HepG2 (cell line): Measurements from ENCODE around the gene LAPTM4A. TPM values are rescaled to one million over a fixed set of nuclear protein-coding genes. Genes with fewer than 3 reads are reported as not detected.

ENCODE experiments used
- EEA1 ChIP-seq: sonication (generic); formaldehyde crosslinking; IDR thresholded peaks from 2 replicates; pipeline ENCODE4 v1.5.1; 2020; ENCODE audit warnings: mild to moderate bottlenecking, missing genetic modification reagents, borderline replicate concordance
- ETV6 ChIP-seq: sonication (generic); formaldehyde crosslinking; conservative IDR thresholded peaks from 2 replicates; pipeline ENCODE4 v1.4.0; 2020; ENCODE audit warnings: missing genetic modification reagents
- SMAD9 ChIP-seq: sonication (generic); formaldehyde crosslinking; IDR thresholded peaks from 2 replicates; pipeline ENCODE4 v1.5.1; 2020; ENCODE audit warnings: mild to moderate bottlenecking, missing genetic modification reagents
- SOX13 ChIP-seq, 3 experiments: fragments of 450-650 bp in 1 of 3; sonication (generic) in 1 of 3; formaldehyde crosslinking in 1 of 3; IDR thresholded peaks in 2 of 3; conservative IDR thresholded peaks in 1 of 3; 2 replicates each; pipeline versions ENCODE4 v1.5.0 to v1.6.1; 2016 to 2020; ENCODE audit warnings: antibody characterized with exemption in 1 of 3, mild to moderate bottlenecking in 1 of 3, missing compliant biosample characterization in 1 of 3, missing genetic modification reagents in 1 of 3, moderate library complexity in 1 of 3
- SP4 ChIP-seq: sonication (generic); formaldehyde crosslinking; IDR thresholded peaks from 2 replicates; pipeline ENCODE4 v1.8.1; 2023; ENCODE audit warnings: mild to moderate bottlenecking, missing genetic modification reagents
- ZBTB7B ChIP-seq: sonication (generic); formaldehyde crosslinking; IDR thresholded peaks from 2 replicates; pipeline ENCODE4 v1.4.0; 2020; ENCODE audit warnings: missing genetic modification reagents
- ZEB1 ChIP-seq: IDR thresholded peaks from 2 replicates; pipeline ENCODE4 v1.6.1; 2012; ENCODE audit warnings: mild to moderate bottlenecking, low read depth, inconsistent platforms; ENCODE audit not compliant: insufficient replicate concordance
- ZFP62 ChIP-seq: sonication (generic); formaldehyde crosslinking; IDR thresholded peaks from 2 replicates; pipeline ENCODE4 v1.4.0; 2020; ENCODE audit warnings: missing genetic modification reagents
- ZNF12 ChIP-seq: sonication (generic); formaldehyde crosslinking; IDR thresholded peaks from 2 replicates; pipeline ENCODE4 v1.5.0; 2020; ENCODE audit warnings: missing genetic modification reagents
- ZNF136 ChIP-seq: sonication (generic); formaldehyde crosslinking; IDR thresholded peaks from 2 replicates; pipeline ENCODE4 v1.8.1; 2022; ENCODE audit warnings: low read depth, mild to moderate bottlenecking, moderate library complexity, missing genetic modification reagents
- ZNF296 ChIP-seq: sonication (generic); formaldehyde crosslinking; conservative IDR thresholded peaks from 2 replicates; pipeline ENCODE4 v1.5.0; 2020; ENCODE audit warnings: mild to moderate bottlenecking, missing genetic modification reagents
- ZNF550 ChIP-seq: sonication (generic); formaldehyde crosslinking; IDR thresholded peaks from 2 replicates; pipeline ENCODE4 v1.4.0; 2020; ENCODE audit warnings: mild to moderate bottlenecking, missing genetic modification reagents, borderline replicate concordance
- ZNF614 ChIP-seq: IDR thresholded peaks from 2 replicates; pipeline ENCODE4 v1.6.1; 2018; ENCODE audit warnings: missing biosample characterization, missing genetic modification reagents, inconsistent platforms, borderline replicate concordance
- ZNF713 ChIP-seq: sonication (generic); formaldehyde crosslinking; IDR thresholded peaks from 2 replicates; pipeline ENCODE4 v1.4.0; 2020; ENCODE audit warnings: mild to moderate bottlenecking, missing genetic modification reagents
- ZNF792 ChIP-seq: IDR thresholded peaks from 2 replicates; pipeline ENCODE4 v1.6.1; 2016
- polyA plus RNA-seq, 8 experiments: library from polyadenylated mRNA; depleted of rRNA in 3 of 8; stranded (reverse) in 7 of 8; unstranded in 1 of 8; fragments of >200 nt; fragmentation: Illumina TruSeq in 4 of 8; extraction: Trizol in 4 of 8; gene quantifications; 2 replicates each; pipeline versions ENCODE4 v1.2.1 to v1.2.3, GENCODE V29; 2011 to 2016; ENCODE audit warnings: low read depth in 4 of 8, missing spikeins in 1 of 8, mixed read lengths in 1 of 8; ENCODE audit not compliant: insufficient read depth in 1 of 8
- total RNA-seq, 5 experiments: library from RNA; depleted of rRNA; stranded (reverse); fragments of >200 nt; fragmentation: Illumina TruSeq; extraction: Trizol; gene quantifications; 2 replicates each; pipeline ENCODE4 v1.2.3, GENCODE V29; 2016; ENCODE audit warnings: low read depth in 1 of 5
- TF ChIP-seq, protein P1 (sequence below), 2 experiments: fragments of 450-650 bp in 1 of 2; sonication (generic) in 1 of 2; formaldehyde crosslinking in 1 of 2; IDR thresholded peaks; 2 replicates each; pipeline versions ENCODE4 v1.6.1 to v1.8.0; 2016 to 2022; ENCODE audit warnings: antibody characterized with exemption in 1 of 2, mild to moderate bottlenecking in 1 of 2, missing genetic modification reagents in 1 of 2
- TF ChIP-seq, protein P2 (sequence below): IDR thresholded peaks from 2 replicates; pipeline ENCODE4 v1.6.1; 2016; ENCODE audit warnings: missing compliant biosample characterization, missing genetic modification reagents, borderline replicate concordance

Gene LAPTM4A
- total and polyA plus RNA-seq, 2 of the 13 experiments (the other 11 are each of a cell fraction or from before 2014, with no cell fraction given), result 116 to 558 TPM

DNA sequence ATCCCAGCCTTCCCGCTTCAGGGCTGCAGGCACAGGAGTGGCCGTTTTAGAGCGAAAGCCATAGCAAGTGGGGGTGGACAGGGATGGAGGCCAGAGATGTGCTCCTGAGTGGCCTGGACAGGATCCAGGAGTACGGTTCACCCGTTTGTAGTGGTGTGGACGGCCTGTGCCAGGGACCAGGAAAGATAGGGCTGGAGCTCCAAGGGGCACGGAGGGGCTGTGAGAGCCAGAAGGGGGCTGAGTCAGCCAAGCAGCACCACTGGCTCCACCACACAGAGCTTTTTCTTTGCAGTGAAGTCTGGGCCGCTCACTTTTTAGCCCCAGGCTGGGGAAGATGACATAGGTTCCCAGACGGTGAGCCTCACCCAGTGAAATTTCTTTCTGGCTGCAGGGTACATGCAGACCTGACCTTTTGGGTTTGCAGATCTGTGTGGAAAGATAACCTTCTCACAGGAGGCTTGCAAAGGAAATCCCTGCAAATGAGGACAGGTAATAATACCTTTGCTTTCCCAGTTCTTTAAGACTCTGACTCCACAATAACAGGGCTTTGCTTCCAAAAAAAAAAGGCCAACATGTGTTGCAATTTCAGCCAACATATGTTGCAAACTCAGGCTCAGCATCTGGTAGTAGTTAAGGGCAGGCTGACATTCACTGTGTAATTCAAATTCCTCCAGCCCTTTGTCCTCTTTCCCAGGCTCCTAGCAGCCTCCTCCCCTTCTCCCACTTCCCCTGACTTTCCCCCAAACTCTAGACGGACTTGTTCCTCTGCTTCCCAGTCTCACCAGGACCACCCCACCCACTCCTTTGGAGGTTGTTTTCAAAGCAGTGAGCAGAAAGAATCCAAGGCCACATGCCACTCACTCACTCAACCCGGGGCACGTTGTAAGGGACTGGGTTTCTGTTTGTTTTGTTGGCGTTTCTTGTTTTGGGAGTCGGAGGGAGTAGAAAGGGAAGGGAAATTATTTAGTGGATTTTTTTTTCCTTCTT, 20.3 kb upstream of the LAPTM4A start (continued):
- TF ChIP-seq SOX13 (IDR thresholded peaks at IDR 0.05), result no peak
- TF ChIP-seq SOX13 (CRISPR knock-in tag; conservative IDR thresholded peaks at IDR 0.05 in 1 of 2, IDR thresholded peaks at IDR 0.05 in 1 of 2), result peak in 1 of 2 experiments; percentile 74; a peak in 2 of 4 replicates
- TF ChIP-seq ZBTB7B (CRISPR knock-in tag), result peak; percentile 62; the same call in 1 of the 2 replicates
- 0 out of 2 replicates have a peak, but pooled peaks have one; percentile 47 for TF ChIP-seq ETV6 (CRISPR knock-in tag)
- TF ChIP-seq SP4 (CRISPR knock-in tag), result peak; percentile 52; the same call in 1 of the 2 replicates
- TF ChIP-seq ZFP62 (CRISPR knock-in tag), result no peak
- peak; percentile 53 for TF ChIP-seq ZEB1
- peak; percentile 62; the same call in 1 of the 2 replicates for TF ChIP-seq ZNF792
- TF ChIP-seq ZNF550, result no peak
- TF ChIP-seq SMAD9 (CRISPR knock-in tag), result 0 out of 2 replicates have a peak, but pooled peaks have one; percentile 38
- 0 out of 2 replicates have a peak, but pooled peaks have one; percentile 7 for TF ChIP-seq ZNF136 (CRISPR knock-in tag)
- peak; percentile 99 for TF ChIP-seq ZNF12 (CRISPR knock-in tag)
- TF ChIP-seq, protein P1, sequence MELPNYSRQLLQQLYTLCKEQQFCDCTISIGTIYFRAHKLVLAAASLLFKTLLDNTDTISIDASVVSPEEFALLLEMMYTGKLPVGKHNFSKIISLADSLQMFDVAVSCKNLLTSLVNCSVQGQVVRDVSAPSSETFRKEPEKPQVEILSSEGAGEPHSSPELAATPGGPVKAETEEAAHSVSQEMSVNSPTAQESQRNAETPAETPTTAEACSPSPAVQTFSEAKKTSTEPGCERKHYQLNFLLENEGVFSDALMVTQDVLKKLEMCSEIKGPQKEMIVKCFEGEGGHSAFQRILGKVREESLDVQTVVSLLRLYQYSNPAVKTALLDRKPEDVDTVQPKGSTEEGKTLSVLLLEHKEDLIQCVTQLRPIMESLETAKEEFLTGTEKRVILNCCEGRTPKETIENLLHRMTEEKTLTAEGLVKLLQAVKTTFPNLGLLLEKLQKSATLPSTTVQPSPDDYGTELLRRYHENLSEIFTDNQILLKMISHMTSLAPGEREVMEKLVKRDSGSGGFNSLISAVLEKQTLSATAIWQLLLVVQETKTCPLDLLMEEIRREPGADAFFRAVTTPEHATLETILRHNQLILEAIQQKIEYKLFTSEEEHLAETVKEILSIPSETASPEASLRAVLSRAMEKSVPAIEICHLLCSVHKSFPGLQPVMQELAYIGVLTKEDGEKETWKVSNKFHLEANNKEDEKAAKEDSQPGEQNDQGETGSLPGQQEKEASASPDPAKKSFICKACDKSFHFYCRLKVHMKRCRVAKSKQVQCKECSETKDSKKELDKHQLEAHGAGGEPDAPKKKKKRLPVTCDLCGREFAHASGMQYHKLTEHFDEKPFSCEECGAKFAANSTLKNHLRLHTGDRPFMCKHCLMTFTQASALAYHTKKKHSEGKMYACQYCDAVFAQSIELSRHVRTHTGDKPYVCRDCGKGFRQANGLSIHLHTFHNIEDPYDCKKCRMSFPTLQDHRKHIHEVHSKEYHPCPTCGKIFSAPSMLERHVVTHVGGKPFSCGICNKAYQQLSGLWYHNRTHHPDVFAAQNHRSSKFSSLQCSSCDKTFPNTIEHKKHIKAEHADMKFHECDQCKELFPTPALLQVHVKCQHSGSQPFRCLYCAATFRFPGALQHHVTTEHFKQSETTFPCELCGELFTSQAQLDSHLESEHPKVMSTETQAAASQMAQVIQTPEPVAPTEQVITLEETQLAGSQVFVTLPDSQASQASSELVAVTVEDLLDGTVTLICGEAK (IDR thresholded peaks at IDR 0.05), result no peak
- TF ChIP-seq, protein P1 (CRISPR knock-in tag; IDR thresholded peaks at IDR 0.05), result no peak
- TF ChIP-seq, protein P2, sequence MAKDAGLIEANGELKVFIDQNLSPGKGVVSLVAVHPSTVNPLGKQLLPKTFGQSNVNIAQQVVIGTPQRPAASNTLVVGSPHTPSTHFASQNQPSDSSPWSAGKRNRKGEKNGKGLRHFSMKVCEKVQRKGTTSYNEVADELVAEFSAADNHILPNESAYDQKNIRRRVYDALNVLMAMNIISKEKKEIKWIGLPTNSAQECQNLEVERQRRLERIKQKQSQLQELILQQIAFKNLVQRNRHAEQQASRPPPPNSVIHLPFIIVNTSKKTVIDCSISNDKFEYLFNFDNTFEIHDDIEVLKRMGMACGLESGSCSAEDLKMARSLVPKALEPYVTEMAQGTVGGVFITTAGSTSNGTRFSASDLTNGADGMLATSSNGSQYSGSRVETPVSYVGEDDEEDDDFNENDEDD (CRISPR knock-in tag), result no peak; the same call in 1 of the 2 replicates
- TF ChIP-seq ZNF296 (CRISPR knock-in tag), result no peak
- 0 out of 2 replicates have a peak, but pooled peaks have one; percentile 12 for TF ChIP-seq ZNF614 (CRISPR knock-in tag)
- TF ChIP-seq EEA1, result peak; percentile 44; the same call in 1 of the 2 replicates
- TF ChIP-seq ZNF713 (CRISPR knock-in tag), result no peak
